ENCODE results near the gene DOCK4.

Gene DOCK4

GRCh38 chr7:111955616-111956015 is 250.6 kb downstream of the DOCK4 start:
- Histone ChIP-seq H4K20me1 (ENCODE audit: insufficient read depth, low read length, poor library complexity, severe bottlenecking) (no peaks in the 10 kb centered on the region), H3K36me3 (ENCODE audit: insufficient read depth, low read length) (no peaks in the 10 kb centered on the region), H3K79me2 (ENCODE audit: insufficient read depth, low read length) (no peaks in the 10 kb centered on the region), H3K27me3 (ENCODE audit: insufficient read depth, low read length, poor library complexity, severe bottlenecking) (no peaks in the 10 kb centered on the region), H3K4me2 (ENCODE audit: low read depth, low read length, poor library complexity, severe bottlenecking) (no peak overlapping the region), H2AFZ (ENCODE audit: low read length) (no peak overlapping the region), H3K9me3 (ENCODE audit: insufficient read depth, low read depth, low read length) (no peaks in the 10 kb centered on the region), H3K4me3 (ENCODE audit: low read length, poor library complexity, severe bottlenecking) (no peak overlapping the region), H3F3A (ENCODE audit: low read depth) (no peaks in the 10 kb centered on the region), H3K4me1 (ENCODE audit: insufficient read depth, low read length, poor library complexity, severe bottlenecking) (peaks cover 4% of the 10 kb centered on the region), H3K9ac (ENCODE audit: low read depth, low read length, poor library complexity, severe bottlenecking) (no peak overlapping the region), H3K9me2 (replicated peaks; ENCODE audit: low read depth, low read length) (no peaks in the 10 kb centered on the region)
- TF ChIP-seq, protein P1, sequence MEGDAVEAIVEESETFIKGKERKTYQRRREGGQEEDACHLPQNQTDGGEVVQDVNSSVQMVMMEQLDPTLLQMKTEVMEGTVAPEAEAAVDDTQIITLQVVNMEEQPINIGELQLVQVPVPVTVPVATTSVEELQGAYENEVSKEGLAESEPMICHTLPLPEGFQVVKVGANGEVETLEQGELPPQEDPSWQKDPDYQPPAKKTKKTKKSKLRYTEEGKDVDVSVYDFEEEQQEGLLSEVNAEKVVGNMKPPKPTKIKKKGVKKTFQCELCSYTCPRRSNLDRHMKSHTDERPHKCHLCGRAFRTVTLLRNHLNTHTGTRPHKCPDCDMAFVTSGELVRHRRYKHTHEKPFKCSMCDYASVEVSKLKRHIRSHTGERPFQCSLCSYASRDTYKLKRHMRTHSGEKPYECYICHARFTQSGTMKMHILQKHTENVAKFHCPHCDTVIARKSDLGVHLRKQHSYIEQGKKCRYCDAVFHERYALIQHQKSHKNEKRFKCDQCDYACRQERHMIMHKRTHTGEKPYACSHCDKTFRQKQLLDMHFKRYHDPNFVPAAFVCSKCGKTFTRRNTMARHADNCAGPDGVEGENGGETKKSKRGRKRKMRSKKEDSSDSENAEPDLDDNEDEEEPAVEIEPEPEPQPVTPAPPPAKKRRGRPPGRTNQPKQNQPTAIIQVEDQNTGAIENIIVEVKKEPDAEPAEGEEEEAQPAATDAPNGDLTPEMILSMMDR (conservative IDR thresholded peaks at IDR 0.05; ENCODE audit: low read length), result no peak
- TF ChIP-seq EZH2phosphoT487 (IDR thresholded peaks at IDR 0.05; ENCODE audit: borderline replicate concordance), result no peak

- H4K20me1 ChIP-seq (ENCODE audit: insufficient read depth, low read length, poor library complexity, severe bottlenecking), result no peaks in the 10 kb centered on the region
- no peaks in the 10 kb centered on the region for H3F3A ChIP-seq (ENCODE audit: low read depth)
- H3K9ac ChIP-seq (ENCODE audit: low read depth, low read length, poor library complexity, severe bottlenecking), result no peak overlapping the region
- H3K4me2 ChIP-seq (ENCODE audit: low read depth, low read length, poor library complexity, severe bottlenecking), result no peak overlapping the region
- TF ChIP-seq, protein P1 (conservative IDR thresholded peaks at IDR 0.05; ENCODE audit: low read length), result no peak
- no peak for TF ChIP-seq EZH2phosphoT487 (IDR thresholded peaks at IDR 0.05; ENCODE audit: borderline replicate concordance)
- no peaks in the 10 kb centered on the region for H3K9me3 ChIP-seq (ENCODE audit: insufficient read depth, low read depth, low read length)
- H3K4me1 ChIP-seq (ENCODE audit: insufficient read depth, low read length, poor library complexity, severe bottlenecking), result peaks cover 4% of the 10 kb centered on the region
- H3K79me2 ChIP-seq (ENCODE audit: insufficient read depth, low read length), result no peaks in the 10 kb centered on the region
- H3K4me3 ChIP-seq (ENCODE audit: low read length, poor library complexity, severe bottlenecking), result no peak overlapping the region
- no peaks in the 10 kb centered on the region for H3K36me3 ChIP-seq (ENCODE audit: insufficient read depth, low read length)
- H3K27me3 ChIP-seq (ENCODE audit: insufficient read depth, low read length, poor library complexity, severe bottlenecking), result no peaks in the 10 kb centered on the region
- no peaks in the 10 kb centered on the region for H3K9me2 ChIP-seq (replicated peaks; ENCODE audit: low read depth, low read length)
- peak overlapping the region; percentile 37 for H2AFZ ChIP-seq (ENCODE audit: low read length)
Observed at GRCh38 chr7:111954474-111955381, 251.5 kb downstream of the DOCK4 start.

GRCh38 chr7:111954056-111954455 is 252.1 kb downstream of the DOCK4 start:
- no peak overlapping the region for H3K9ac ChIP-seq (ENCODE audit: low read depth, low read length, poor library complexity, severe bottlenecking)
- H3K9me2 ChIP-seq (replicated peaks; ENCODE audit: low read depth, low read length), result no peaks in the 10 kb centered on the region
- TF ChIP-seq EZH2phosphoT487 (IDR thresholded peaks at IDR 0.05; ENCODE audit: borderline replicate concordance), result no peak
- TF ChIP-seq, protein P1 (conservative IDR thresholded peaks at IDR 0.05; ENCODE audit: low read length), result no peak; the same call in 1 of the 2 replicates
- 0 out of 2 replicates have a peak overlapping the region, but pooled peaks have one; percentile 50 for H2AFZ ChIP-seq (ENCODE audit: low read length)
- no peak overlapping the region for H3K4me3 ChIP-seq (ENCODE audit: low read length, poor library complexity, severe bottlenecking)
- no peaks in the 10 kb centered on the region for H3K36me3 ChIP-seq (ENCODE audit: insufficient read depth, low read length)
- H3K4me2 ChIP-seq (ENCODE audit: low read depth, low read length, poor library complexity, severe bottlenecking), result no peak overlapping the region
- no peaks in the 10 kb centered on the region for H3K79me2 ChIP-seq (ENCODE audit: insufficient read depth, low read length)
- H3F3A ChIP-seq (ENCODE audit: low read depth), result no peaks in the 10 kb centered on the region
- no peaks in the 10 kb centered on the region for H3K9me3 ChIP-seq (ENCODE audit: insufficient read depth, low read depth, low read length)
- H3K27me3 ChIP-seq (ENCODE audit: insufficient read depth, low read length, poor library complexity, severe bottlenecking), result no peaks in the 10 kb centered on the region
- H4K20me1 ChIP-seq (ENCODE audit: insufficient read depth, low read length, poor library complexity, severe bottlenecking), result no peaks in the 10 kb centered on the region
- peaks cover 4% of the 10 kb centered on the region for H3K4me1 ChIP-seq (ENCODE audit: insufficient read depth, low read length, poor library complexity, severe bottlenecking)
